GM23338 (cell line): ENCODE data around the gene RAPGEF5. TPM values are rescaled to one million over a fixed set of nuclear protein-coding genes. Genes with fewer than 3 reads are reported as not detected.

Experiments
- ATAC-seq: fragments of 200-7000 bp; cut with Tn5 transposase; 3 replicates; pipeline ENCODE4 v1.9.1; 2020
- DNase-seq: peaks from one replicate; pipeline ENCODE4 v3.0.0-alpha.2; 2015; ENCODE audit warnings: low spot score
- H2AFZ ChIP-seq: fragments of 200-600 bp; sonication (generic); 2 replicates; pipeline ENCODE4 v1.8.0; 2016; ENCODE audit warnings: antibody characterized with exemption, mild to moderate bottlenecking, moderate library complexity
- H3F3A ChIP-seq: fragments of 200-600 bp; sonication (generic); replicated peaks from 2 replicates; pipeline ENCODE4 v1.8.0; 2017; ENCODE audit warnings: antibody characterized with exemption, mixed run types, low read depth
- H3K27ac ChIP-seq: fragments of 200-600 bp; sonication (generic); 2 replicates; pipeline ENCODE4 v1.6.1; 2016; ENCODE audit warnings: low read depth
- H3K27me3 ChIP-seq: fragments of 200-600 bp; sonication (generic); 2 replicates; pipeline ENCODE4 v1.8.0; 2016; ENCODE audit warnings: mild to moderate bottlenecking, mixed run types, moderate library complexity; ENCODE audit not compliant: insufficient read depth
- H3K36me3 ChIP-seq: fragments of 200-600 bp; sonication (generic); 2 replicates; pipeline ENCODE4 v1.8.0; 2016; ENCODE audit warnings: mild to moderate bottlenecking; ENCODE audit not compliant: insufficient read depth
- H3K4me1 ChIP-seq: fragments of 200-600 bp; sonication (generic); 2 replicates; pipeline ENCODE4 v1.8.0; 2016; ENCODE audit warnings: mild to moderate bottlenecking, moderate library complexity; ENCODE audit not compliant: insufficient read depth
- H3K4me2 ChIP-seq: fragments of 200-600 bp; sonication (generic); 2 replicates; pipeline ENCODE4 v1.7.1; 2017; ENCODE audit warnings: mixed run types
- H3K4me3 ChIP-seq: fragments of 200-600 bp; sonication (generic); 2 replicates; pipeline ENCODE4 v1.6.1; 2016; ENCODE audit warnings: mixed run types
- H3K79me2 ChIP-seq: fragments of 200-600 bp; sonication (generic); replicated peaks from 2 replicates; pipeline ENCODE4 v1.8.0; 2017; ENCODE audit warnings: mild to moderate bottlenecking; ENCODE audit not compliant: insufficient read depth
- H3K9me2 ChIP-seq: fragments of 200-600 bp; sonication (generic); 2 replicates; pipeline ENCODE4 v1.8.0; 2017; ENCODE audit not compliant: insufficient read depth
- H4K20me1 ChIP-seq: fragments of 200-600 bp; sonication (generic); replicated peaks from 2 replicates; pipeline ENCODE4 v1.8.0; 2017; ENCODE audit warnings: mild to moderate bottlenecking; ENCODE audit not compliant: insufficient read depth
- H3K27ac Mint-ChIP-seq: 2 replicates; pipeline ENCODE4 v1.8.0; 2020; ENCODE audit warnings: inconsistent platforms, mild to moderate bottlenecking, moderate library complexity, mixed read lengths
- H3K27me3 Mint-ChIP-seq: 3 replicates; pipeline ENCODE4 v1.8.0; 2022; ENCODE audit warnings: low read depth, mild to moderate bottlenecking, moderate library complexity, mixed read lengths, inconsistent platforms; ENCODE audit not compliant: insufficient read depth, poor library complexity
- H3K36me3 Mint-ChIP-seq: 3 replicates; pipeline ENCODE4 v1.8.0; 2021; ENCODE audit warnings: low read depth, mild to moderate bottlenecking, inconsistent platforms, moderate library complexity, mixed read lengths
- H3K4me1 Mint-ChIP-seq: 3 replicates; pipeline ENCODE4 v1.8.0; 2020; ENCODE audit warnings: mild to moderate bottlenecking, inconsistent platforms, mixed read lengths
- H3K4me3 Mint-ChIP-seq: 3 replicates; pipeline ENCODE4 v1.8.0; 2021; ENCODE audit warnings: moderate library complexity, mild to moderate bottlenecking, inconsistent platforms, mixed read lengths
- H3K9me3 Mint-ChIP-seq: 3 replicates; pipeline ENCODE4 v1.8.0; 2020; ENCODE audit warnings: moderate library complexity, mild to moderate bottlenecking, inconsistent platforms, mixed read lengths
- EZH2 ChIP-seq: fragments of 200-600 bp; sonication (generic); IDR thresholded peaks from one replicate; pipeline ENCODE4 v1.8.0; 2017; ENCODE audit warnings: antibody characterized with exemption, mild to moderate bottlenecking, low read depth; ENCODE audit not compliant: unreplicated experiment
- REST ChIP-seq: IDR thresholded peaks from one replicate; pipeline ENCODE4 v1.6.1; 2018; ENCODE audit warnings: antibody characterized with exemption; ENCODE audit not compliant: unreplicated experiment
- STAT1 ChIP-seq: IDR thresholded peaks from one replicate; pipeline ENCODE4 v1.6.1; 2016; ENCODE audit warnings: antibody characterized with exemption; ENCODE audit not compliant: unreplicated experiment
- ZNF114 ChIP-seq: fragments of 250-450 bp; sonication (Bioruptor Pico); IDR thresholded peaks from 2 replicates; pipeline ENCODE4 v1.5.0; 2020; ENCODE audit warnings: mild to moderate bottlenecking, moderate library complexity
- ZNF331 ChIP-seq: fragments of 250-450 bp; sonication (Bioruptor Pico); IDR thresholded peaks from 2 replicates; pipeline ENCODE4 v1.5.0; 2020; ENCODE audit warnings: low read depth, mild to moderate bottlenecking, moderate library complexity
- ZNF462 ChIP-seq: fragments of 250-450 bp; sonication (Bioruptor Pico); IDR thresholded peaks from 2 replicates; pipeline ENCODE4 v1.5.0; 2020; ENCODE audit warnings: mild to moderate bottlenecking, moderate library complexity
- polyA plus RNA-seq: library from polyadenylated mRNA; unstranded; fragments of >200 nt; fragmentation: Nextera tagmentation; extraction: Ambion mirVana; gene quantifications from 2 replicates; pipeline ENCODE4 v1.2.1, GENCODE V29; 2016
- total RNA-seq: library from RNA; depleted of rRNA; stranded (reverse); fragments of >200 nt; shearing (Covaris generic); gene quantifications from 2 replicates; pipeline ENCODE4 v1.2.3, GENCODE V29; 2014

The RAPGEF5 gene
- total and polyA plus RNA-seq, 2 experiments from 2014 or later: 6.3 to 13.1 TPM

- no peak for DNase-seq
- H3K4me3 ChIP-seq: no peak overlapping the region
- H3K4me1 Mint-ChIP-seq: no peaks in the 10 kb centered on the region
- H3K27ac Mint-ChIP-seq: no peak overlapping the region
- H3K79me2 ChIP-seq: no peaks in the 10 kb centered on the region
- TF ChIP-seq ZNF331 (CRISPR knock-in tag): no peak
- no peak for TF ChIP-seq REST
- H4K20me1 ChIP-seq: no peaks in the 10 kb centered on the region
- no peaks in the 10 kb centered on the region for H3F3A ChIP-seq
- no peak for ATAC-seq
- no peak overlapping the region for H3K4me3 Mint-ChIP-seq
- no peak overlapping the region for H2AFZ ChIP-seq
- no peaks in the 10 kb centered on the region for H3K36me3 Mint-ChIP-seq
- H3K9me2 ChIP-seq: no peaks in the 10 kb centered on the region; the same call in 1 of the 2 replicates
- no peaks in the 10 kb centered on the region for H3K4me1 ChIP-seq
- H3K36me3 ChIP-seq: no peaks in the 10 kb centered on the region
- no peak overlapping the region for H3K27ac ChIP-seq
- no peaks in the 10 kb centered on the region for H3K27me3 Mint-ChIP-seq
- H3K4me2 ChIP-seq: no peak overlapping the region
- no peaks in the 10 kb centered on the region for H3K9me3 Mint-ChIP-seq
- H3K27me3 ChIP-seq: no peaks in the 10 kb centered on the region
These were observed 75.5 kb downstream of the RAPGEF5 start for GRCh38 chr7:22281481-22281880.

- no peak overlapping the region for H3K4me3 Mint-ChIP-seq
- Histone ChIP-seq H2AFZ (no peak overlapping the region), H3K4me1 (no peaks in the 10 kb centered on the region), H3K27ac (no peak overlapping the region), H3K4me2 (no peak overlapping the region), H3K4me3 (no peak overlapping the region), H4K20me1 (no peaks in the 10 kb centered on the region), H3F3A (no peaks in the 10 kb centered on the region), H3K79me2 (no peaks in the 10 kb centered on the region), H3K9me2 (no peaks in the 10 kb centered on the region), H3K36me3 (no peaks in the 10 kb centered on the region), H3K27me3 (no peaks in the 10 kb centered on the region)
- DNase-seq: no peak
- H3K9me3 Mint-ChIP-seq: no peaks in the 10 kb centered on the region
- ATAC-seq: no peak
- H3K4me1 Mint-ChIP-seq: no peaks in the 10 kb centered on the region
- H3K27ac Mint-ChIP-seq: no peak overlapping the region
- no peaks in the 10 kb centered on the region for H3K27me3 Mint-ChIP-seq
- H3K36me3 Mint-ChIP-seq: 0 out of 3 replicates have a peak, but pooled peaks cover 3% of the 10 kb centered on the region
- no peak for TF ChIP-seq STAT1
- TF ChIP-seq REST: no peak
- no peak for TF ChIP-seq EZH2
- no peak for TF ChIP-seq ZNF114 (CRISPR knock-in tag)
- TF ChIP-seq ZNF462 (CRISPR knock-in tag): no peak
These were observed 76.9 kb downstream of the RAPGEF5 start for GRCh38 chr7:22280031-22280430.
